GM19238 (cell line): ENCODE measurements around the gene ZNF30.
"Not testable (repeated sequence)": the region's sequence is repeated elsewhere in the genome, so short reads cannot be mapped to it uniquely, and the experiment has no call there.

ENCODE experiments used
- DNase-seq: peaks from one replicate; pipeline ENCODE4 v3.0.0; 2011; ENCODE audit warnings: low spot score; ENCODE audit not compliant: insufficient read length

The ZNF30 gene

DNA sequence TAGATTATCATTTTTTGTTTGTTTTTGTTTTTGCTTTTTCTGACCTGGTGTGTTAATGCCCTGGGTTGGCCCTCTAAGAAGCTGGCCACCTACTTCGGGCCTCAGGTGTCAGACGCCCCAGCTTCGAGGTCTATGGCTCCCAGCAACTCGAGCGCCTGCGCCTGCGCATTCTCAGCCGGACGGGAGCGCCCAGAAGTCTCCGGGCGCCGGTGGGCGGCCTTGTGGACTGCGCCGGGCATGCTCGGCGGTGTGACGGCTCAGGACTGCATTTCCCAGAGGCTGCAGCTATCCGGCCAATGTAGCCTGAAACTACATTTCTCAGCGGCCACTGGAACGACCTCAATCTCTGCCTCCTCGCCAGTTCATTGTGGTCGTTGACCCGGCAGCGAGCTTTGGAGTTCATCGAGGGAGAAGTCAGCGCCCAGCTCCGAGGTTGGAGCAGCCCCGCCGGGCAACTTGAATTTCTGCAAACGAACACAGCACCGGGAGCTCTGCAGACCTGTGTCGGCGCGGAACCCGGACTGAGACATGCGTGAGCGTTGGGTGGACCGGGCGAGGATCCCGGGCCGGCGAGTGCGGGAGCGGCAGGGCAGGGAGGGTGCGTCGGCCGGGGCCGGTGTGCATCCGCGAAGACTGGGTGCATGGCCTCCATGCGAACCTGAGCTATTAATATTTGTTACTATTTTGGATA, at the start of gene ZNF30:
TSS of gene ZNF30 (plus strand) at position 219 of the 691 bp plus-strand sequence. CDS start 3,045 bp downstream, outside the sequence.
- peak; percentile 91 for DNase-seq

GRCh38 chr19:34879563-34879962, 47.1 kb upstream of the ZNF30 start:
- DNase-seq: no peak

- no peak for DNase-seq
Observed at GRCh38 chr19:34880034-34880433, 46.7 kb upstream of the ZNF30 start.

- no peak for DNase-seq
Observed at GRCh38 chr19:34881982-34882381, 44.7 kb upstream of the ZNF30 start.

DNA sequence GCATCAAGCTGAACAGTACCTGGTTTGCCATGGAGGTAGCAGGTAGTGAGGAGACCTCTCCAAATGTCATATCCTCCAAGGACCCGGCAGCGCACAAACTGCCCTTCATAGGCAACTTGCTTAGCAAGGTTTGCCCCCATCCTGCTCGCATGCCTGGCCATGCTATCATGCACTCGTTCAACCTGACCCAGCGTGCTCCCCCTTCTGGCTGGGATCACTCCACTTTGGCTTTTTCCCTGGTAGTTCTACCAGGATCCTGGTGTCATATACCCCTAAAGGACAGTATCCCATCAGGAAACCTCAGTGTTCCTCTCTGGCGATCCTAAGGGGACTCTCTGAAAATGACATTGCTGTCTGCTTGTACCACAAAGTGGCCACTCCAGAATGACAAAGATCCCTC, 38.6 kb upstream of the ZNF30 start:
- no peak for DNase-seq

GRCh38 chr19:34900245-34900644, 26.5 kb upstream of the ZNF30 start:
- DNase-seq: no peak

DNA sequence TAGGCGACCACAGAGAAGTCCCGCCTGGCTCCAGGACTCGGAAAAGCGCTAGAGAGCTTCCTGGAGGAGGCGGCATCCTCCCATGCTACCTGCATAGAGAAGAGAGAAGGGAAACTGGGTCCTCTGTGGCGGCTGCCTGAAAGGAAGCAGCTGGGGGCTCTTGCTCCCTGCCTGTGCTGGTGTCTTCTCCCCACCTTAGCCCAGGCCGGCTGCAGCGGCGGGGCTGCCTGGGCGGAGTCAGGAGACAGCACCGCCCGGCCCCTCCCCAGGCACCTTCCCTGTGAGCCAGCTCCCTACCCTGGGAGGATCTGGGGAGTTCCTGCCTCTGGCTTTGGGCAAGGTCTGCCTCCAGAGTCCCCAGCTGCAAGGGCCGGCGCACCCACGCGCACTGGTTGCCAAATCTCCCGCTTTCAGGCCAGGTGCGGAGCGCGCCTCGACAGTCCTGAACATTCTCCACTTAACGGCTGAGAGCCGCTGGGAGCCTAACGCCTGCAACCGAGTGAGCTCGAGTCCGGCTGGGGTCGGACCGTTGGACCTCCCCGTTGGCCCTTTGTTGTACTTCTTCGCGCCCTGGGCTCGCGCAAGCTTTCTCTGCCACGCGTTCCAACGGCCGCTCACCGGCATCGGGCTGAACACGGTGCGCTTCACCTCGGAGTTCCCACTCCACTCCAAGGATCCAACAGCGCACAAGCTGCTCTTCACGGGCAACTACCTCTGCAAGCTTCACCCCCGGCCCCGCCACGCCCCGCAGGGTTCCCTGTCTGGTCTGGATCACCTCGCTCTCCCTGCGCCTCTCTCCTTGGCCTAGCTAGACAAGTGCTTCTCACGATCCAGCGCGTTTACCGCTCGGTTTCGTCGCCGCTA, 21.8 kb upstream of the ZNF30 start:
- DNase-seq: no peak

DNA sequence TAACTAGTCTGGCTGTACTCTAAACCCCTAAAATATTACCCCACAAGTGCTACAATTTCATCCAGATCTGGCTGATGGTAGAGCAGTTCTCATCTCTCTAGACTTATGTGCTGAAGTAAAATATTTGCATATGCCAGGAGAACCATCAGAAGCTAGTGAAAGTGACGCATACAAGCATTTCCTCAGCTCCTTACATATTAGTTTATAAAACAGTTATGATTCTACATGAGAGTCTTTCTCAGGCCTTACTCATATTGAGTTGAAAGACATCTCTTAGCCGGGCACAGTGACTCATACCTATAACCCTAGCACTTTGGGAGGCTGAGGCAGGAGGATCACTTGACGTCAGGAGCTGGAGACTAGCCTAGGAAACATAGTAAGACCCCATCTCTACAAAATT, 15.9 kb upstream of the ZNF30 start:
- DNase-seq: no peak

GRCh38 chr19:34917144-34917543, 9.6 kb upstream of the ZNF30 start:
- DNase-seq: not testable (repeated sequence)

DNA sequence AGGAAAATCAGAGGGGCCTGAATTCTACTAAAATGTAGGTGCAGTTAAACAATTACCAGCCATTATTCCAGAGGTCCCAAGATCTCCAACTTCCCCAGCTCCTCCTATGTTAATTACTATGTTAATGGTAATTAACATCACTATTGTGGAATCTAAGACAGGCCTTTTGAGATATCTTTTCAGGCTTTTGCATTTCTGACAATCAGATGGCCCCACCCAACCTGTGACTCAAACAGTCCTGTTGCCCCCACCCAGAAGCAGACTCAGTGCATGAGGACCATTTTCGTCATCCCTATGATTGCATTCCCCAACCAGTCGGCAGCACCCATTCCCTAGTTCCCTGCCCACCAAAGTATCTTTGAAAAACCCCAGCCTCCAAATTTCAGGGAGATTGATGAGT, 8.5 kb upstream of the ZNF30 start:
- DNase-seq: no peak

DNA sequence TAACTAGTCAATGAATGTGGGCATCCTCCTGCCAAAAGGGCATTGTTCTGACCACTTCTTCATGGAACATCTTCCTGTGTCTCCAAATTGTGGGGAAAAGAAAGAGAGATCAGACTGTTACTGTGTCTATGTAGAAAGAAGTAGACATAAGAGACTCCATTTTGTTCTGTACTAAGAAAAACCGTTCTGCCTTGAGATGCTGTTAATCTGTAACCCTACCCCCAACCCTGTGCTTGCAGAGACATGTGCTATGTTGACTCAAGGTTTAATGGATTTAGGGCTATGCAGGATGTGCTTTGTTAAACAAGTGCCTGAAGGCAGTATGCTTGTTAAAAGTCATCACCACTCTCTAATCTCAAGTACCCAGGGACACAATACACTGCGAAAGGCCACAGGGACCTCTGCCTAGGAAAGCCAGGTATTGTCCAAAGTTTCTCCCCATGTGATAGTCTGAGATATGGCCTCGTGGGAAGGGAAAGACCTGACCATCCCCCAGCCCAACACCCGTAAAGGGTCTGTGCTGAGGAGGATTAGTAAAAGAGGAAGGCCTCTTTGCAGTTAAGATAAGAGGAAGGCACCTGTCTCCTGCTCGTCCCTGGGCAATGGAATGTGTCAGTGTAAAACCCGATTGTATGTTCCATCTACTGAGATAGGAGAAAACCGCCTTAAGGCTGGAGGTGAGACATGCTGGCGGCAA, 6.5 kb upstream of the ZNF30 start:
- not testable (repeated sequence) for DNase-seq

DNA sequence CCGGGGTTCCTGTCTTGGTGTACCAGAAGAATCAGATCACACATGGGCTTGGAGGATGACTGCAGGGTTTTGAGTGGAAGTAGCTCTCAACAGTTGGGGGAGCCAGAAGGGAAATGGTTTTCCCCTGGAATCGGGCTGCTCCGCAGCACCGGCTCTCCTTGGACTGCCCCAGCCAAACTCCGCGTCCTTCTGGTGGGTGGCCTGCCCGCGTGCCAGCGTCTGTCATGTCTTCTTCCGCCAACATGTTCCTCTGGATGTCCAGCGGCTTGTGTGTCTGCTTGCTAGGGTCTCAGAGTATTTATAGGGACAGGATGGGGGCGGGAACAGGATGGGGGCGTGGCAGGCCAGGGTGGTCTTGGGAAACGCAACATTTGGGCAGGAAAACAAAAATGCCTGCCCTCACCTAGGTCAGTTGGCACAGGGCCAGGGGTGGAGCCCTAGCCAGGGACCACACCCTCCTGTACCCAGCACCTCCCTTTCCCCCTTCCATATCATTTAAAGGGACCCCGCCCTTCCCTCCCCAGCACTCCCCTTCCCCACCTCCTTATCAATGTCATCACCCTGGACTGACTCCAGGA, 1.3 kb upstream of the ZNF30 start:
- no peak for DNase-seq

- no peak for DNase-seq
Observed at GRCh38 chr19:34926361-34926684, 380 bp upstream of the ZNF30 start.

DNA sequence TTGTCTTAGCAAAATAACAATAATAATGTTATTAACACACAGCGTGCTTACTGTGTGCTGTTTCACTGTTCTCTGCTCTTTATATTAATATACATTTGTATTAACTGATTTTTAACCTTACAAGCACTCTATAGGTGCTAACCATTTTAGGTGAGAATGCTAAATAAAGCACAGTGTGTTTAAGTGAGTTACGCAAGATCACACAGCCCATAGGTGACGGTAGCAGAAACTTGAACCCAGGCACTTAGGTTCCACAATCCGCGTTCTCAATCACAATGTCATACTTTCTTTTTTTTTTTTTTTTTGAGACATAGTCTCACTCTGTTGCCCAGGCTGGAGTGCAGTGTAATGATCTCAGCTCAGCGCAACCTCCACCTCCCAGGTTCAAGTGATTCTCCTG, 5.8 kb downstream of the ZNF30 start:
- DNase-seq: no peak

GRCh38 chr19:34936184-34936583, 9.5 kb downstream of the ZNF30 start:
- DNase-seq: no peak

DNA sequence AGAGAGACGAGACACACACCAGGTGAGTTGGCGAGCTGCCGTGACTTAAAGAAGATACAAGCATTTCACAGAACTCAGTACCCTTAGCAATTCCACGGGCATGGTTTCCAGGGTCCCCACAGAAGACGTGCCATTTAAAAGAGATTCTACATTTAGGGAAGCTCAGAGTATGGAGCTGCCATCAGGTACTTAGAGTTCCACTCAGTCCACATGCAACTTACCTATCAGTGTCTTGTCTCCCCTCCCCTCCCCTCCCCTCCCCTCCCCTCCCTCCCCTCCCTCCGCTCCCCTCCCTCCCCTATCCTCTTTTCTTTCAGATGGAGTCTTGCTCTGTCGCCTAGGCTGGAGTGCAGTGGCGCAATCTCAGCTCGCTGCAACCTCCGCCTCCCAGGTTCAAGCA, 12.2 kb downstream of the ZNF30 start:
- DNase-seq: no peak

DNA sequence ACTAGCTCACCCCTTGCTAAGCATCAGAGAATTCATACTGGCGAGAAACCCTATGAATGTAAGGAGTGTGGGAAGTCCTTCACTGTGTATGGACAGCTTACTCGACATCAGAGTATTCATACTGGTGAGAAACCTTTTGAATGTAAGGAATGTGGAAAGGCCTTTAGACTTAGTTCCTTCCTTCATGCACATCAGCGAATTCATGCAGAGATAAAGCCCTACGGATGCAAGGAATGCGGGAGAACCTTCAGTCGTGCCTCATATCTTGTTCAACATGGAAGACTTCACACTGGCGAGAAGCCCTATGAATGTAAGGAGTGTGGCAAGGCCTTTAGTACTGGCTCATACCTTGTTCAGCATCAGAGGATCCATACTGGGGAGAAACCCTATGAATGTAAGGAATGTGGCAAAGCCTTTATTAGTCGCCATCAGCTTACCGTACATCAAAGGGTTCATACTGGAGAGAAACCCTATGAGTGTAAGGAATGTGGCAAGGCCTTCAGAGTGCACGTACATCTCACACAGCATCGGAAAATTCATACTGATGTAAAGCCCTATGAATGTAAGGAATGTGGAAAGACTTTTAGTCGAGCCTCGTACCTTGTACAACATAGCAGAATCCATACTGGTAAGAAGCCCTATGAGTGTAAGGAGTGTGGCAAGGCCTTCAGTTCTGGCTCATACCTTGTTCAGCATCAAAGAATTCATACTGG, 17.3 kb downstream of the ZNF30 start:
- no peak for DNase-seq

DNA sequence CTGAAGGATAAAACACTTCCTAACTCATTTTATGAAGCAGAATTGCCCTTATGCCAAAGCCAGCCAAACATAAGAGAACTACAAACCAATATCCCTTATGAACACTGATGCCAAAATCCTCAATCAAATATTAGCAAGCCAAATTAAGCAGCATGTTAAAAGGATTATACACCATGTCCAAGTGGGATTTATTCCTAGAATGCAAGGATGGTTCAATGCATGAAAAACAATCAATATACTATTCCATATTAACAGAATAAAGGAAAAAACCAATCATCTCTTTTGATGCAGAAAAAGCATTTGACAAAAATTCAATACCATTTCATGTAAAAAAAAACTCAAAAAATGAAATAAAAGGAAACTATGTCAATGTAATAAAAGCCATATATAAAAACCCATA, 26.4 kb downstream of the ZNF30 start:
- DNase-seq: no peak

DNA sequence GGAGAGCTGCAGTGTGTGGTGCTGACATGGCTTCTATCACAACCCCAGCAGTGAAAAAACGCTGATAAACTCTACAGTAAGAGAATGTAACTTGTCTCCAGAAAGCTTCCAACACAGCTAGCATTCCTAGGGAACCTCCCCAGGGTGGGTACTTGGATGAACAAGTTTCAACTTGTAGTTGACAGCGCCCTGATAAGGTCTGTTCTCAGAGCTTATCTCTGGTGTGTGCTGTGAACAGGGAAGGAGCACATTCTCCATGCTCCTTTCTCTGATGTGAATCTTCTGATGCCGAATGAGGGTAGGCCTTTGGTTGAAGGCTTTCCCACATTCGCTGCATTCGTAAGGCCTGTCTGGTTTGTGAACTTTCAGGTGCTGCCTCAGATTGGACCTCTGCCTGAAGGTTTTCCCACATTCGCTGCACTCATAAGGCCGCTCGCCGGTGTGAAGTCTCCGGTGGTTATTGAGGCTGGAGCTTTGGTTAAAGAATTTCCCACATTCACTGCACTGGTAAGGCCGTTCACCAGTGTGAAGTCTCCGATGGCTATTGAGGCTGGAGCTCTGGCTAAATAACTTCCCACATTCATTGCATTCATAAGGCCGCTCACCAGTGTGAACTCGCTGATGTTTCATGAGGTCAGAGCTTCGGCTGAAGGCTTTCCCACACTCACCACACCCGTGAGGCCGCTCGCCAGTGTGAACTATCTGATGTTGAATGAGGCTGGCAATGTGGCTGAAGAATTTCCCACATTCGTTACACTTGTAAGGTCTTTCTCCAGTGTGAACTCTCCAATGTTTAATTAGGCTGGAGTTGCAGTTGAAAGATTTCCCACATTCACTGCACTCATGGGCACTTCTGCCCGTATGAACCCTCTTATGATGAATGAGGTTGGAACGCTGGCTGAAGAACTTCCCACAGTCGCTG, 31.4 kb downstream of the ZNF30 start:
- DNase-seq: no peak

- DNase-seq: no peak
Observed at GRCh38 chr19:34959021-34959420, 32.3 kb downstream of the ZNF30 start.
